NCI-H146 (cell line): ENCODE results near the gene ATP11A.
A peak's percentile ranks its signal among the peaks of the same experiment; 100 is the strongest.

Source experiments
- DNase-seq: peaks from one replicate; lab custom pipeline; 2025; lab: John Stamatoyannopoulos, UW

Gene ATP11A

DNA sequence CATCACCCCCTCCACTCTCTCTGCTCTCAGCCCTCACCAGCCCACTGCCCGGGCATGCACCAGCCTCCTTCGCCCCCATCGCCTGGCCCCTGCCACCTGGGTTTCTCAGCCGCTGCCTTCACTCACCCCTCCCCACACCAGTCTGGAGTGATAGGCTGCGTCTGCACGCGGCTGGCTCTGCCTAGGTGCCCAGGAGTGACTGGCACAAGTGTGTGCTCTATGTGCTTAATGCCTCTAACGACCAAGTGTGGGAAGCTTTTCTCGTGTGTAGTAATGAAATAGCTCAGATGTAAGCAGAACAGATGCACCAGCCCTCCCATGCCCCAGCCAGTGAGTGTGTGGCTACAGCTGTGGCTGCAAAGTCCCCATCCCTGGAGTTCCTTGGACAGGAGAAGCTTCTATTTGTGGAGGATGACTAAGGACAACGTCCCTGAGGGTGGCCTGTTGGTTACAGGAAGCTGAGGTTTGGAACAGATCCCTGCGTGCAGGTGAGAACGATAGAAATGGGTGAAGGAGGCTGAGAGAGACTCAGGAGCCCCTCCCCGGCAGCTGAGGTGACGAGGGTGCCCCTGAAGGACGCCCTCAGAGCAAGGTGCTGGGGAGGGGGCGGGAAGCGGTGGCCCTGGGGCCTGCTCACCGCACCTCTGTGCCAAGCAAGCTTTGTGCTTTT lies 35.6 kb downstream of the ATP11A start:
- DNase-seq = peak; percentile 80

DNA sequence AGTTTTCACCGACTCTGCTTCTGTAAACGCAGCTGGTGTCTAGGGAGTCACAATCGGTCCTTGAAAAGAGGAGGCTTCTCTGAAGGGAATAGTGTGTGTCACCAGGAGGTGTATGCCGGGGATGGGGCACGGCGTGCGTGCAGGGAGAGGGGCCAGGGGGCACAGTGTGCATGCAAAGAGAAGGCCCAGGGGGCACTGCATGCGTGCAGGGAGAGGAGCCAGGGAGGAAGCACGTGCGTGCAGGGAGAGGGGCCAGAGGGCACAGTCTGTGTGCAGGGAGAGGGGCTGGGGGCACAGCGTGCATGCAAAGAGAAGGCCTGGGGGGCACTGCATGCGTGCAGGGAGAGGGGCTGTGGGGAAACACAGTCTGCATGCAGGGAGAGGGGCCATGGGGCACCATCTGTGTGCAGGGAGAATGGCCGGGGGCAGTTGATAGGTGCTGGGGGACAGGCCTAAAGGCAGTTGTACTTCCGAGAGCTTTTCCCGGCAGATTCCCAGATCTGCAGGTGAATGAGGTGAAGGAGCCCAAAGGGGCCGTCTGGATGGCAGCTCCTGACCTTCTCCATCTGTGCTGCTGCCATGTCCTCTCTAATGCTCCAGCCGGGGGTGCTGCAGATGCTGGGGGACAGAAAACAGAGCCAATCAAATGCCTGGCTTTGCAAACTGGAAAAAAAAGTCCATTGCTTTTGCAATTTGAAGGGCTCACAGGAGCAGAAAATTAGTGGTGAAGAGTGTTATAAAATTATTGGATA lies 36.4 kb downstream of the ATP11A start:
- peak; percentile 80 for DNase-seq

GRCh38 chr13:112727581-112727980 lies 37.7 kb downstream of the ATP11A start:
- DNase-seq = no peak

GRCh38 chr13:112728375-112729126 lies 38.7 kb downstream of the ATP11A start:
- DNase-seq = no peak

GRCh38 chr13:112729408-112729807 lies 39.6 kb downstream of the ATP11A start:
- DNase-seq = no peak

DNA sequence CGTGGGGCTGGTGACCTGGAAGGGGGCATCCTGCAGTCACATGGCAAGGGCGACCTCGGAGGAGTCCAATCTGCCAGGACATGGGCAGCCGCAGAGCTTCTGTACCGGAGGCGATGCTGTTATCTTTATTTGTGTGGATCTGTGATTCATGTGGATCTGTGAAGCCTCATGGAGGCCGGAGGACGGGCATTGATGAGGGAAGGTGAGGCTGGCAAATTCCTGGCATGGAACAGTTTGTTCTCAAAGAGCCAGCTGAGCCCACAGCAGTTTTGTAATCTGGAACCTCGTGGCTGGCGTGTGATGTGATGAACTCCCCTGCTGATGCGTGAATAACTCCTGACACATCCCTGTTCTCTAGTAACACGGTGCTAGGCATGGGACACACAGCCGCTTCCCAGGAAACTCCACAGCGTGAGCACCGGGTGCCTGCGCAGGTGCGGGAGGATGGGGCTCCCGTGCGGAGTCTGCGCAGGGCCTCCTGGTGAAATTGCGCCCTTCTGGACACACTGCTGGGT lies 40.4 kb downstream of the ATP11A start:
- no peak for DNase-seq

DNA sequence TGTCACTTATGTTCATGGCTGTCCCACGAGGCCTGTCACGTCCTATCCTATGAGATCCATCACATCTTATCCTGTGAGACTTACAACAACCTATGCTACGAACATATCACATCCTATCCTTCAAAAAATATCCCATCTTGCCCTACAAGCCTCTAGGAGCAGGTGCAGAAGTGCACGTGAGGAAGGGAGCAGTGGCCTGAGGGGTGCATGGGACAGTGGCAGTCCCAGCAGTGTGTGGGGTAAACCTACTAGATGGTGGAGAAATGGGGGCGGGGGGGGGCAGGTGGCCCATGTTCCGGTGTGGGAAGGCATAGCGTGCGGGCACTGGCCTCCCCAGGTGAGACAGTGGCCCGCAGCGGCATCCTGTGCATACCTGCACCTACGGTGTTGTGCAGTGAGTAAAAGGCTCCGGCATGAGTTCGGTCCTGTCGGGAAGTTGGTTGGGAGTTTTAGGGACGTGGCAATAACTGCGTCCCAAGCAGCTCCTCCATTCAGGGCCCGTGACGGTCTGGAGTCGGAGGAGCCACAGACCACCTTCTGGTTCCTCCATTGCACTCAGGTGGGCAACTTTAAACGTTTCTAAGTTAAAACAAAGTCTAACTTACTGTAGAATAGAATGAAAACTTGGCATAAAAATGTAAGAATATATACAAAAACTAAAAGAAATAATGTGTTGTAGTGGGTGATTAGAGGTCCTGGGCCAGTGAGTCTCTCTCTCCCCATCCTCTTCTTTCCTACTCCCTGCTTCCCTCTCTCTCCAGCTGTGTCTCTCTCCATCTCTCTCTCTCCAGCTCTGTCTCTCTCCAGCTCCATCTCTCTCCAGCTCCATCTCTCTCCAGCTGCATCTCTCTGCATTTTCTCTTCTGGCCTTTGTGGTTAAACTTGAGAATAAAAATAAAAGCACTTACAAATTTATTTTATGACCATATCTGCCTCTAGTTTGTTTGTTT lies 42.1 kb downstream of the ATP11A start:
- DNase-seq = no peak

DNA sequence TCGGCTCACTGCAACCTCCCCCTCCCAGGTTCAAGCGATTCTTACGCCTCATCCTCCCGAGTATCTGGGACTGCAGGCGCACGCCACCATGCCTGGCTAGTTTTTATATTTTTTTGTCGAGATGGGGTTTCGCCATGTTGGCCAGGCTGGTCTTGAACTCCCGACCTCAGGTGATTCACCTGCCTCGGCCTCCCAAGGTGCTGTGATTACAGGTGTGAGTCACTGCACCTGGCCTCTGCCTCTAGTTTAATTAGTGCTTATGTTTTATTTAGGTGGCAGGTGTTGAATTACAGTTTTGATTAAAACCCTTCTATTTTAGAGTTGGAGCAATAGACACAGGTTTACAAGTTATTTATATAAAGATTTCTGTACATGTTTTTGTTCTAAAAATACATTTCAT lies 42.8 kb downstream of the ATP11A start:
- peak; percentile 80 for DNase-seq

DNA sequence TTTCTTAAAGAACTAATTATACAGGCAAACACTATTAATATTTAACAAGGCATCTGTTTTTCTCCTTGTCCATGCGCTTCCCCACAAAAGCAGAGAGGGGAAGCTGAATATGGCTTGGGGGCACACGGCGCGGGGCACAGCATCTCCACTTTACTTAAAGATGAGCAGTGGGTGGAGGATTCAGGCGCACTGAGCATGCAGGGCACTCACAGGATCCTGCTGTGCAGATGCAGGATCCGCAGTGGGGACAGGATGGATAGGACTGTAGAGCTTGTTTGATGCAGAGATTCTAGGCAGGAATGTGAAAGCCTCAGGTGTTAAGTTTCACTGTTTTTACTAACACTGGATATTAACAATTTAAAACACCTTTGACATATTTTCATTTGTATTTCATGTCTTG lies 43.3 kb downstream of the ATP11A start:
- peak; percentile 92 for DNase-seq

DNA sequence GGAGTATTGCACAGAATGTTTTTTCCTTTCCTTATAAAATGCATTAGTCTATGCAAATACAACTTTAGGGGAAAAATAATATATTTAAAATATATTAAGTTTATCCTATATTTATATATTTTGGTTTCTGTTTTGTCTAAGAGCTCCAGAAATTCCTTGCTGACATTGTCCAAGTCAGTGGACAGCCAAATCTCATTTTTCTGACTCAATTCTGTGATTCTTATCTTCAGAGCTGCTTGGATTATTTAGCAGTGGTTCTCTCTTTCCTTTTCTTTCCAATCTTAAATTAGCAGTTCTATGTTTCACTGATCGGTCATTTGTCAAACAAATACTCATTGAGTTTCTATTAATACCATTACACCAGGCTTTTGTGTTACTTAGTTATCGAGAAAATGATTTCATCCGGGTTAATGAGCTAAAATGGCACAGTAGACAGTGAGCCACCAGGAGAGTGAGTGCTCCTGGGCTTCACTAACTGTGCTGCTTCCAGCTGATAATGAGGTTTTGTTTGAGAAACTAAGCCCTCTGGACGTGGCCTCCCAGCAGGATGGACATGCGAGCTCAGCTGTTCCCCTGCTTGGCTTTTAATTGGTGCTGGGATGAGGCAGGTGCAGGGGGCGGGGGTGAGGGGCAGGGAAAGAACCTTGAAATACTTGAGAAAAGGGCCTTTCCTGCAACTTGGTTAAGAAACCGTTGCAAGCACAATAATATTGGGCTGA lies 44.0 kb downstream of the ATP11A start:
- DNase-seq = peak; percentile 98

GRCh38 chr13:112734696-112735547 lies 45.1 kb downstream of the ATP11A start:
- no peak for DNase-seq

DNA sequence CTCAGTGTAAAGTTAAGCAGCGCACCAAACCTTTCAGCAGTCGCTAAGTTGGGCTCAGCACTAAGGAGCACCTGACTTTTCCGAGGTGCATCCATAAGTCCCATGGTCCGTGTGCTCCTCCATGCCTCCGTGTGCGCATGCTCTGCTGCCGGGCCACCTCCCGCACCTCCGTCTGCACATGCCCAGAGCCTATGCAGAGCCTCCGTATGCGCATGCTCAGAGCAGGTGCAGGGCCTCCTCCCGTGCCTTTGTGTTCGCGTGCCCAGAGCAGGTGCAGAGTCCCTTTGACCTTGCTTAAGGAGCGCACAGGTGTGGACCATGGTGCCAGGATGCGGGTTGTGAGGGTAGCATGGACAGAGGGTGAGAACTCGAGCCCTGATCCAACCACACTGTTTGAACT lies 46.0 kb downstream of the ATP11A start:
- DNase-seq = peak; percentile 34

- no peak for DNase-seq
Measured at GRCh38 chr13:112737294-112737693, 47.5 kb downstream of the ATP11A start.

DNA sequence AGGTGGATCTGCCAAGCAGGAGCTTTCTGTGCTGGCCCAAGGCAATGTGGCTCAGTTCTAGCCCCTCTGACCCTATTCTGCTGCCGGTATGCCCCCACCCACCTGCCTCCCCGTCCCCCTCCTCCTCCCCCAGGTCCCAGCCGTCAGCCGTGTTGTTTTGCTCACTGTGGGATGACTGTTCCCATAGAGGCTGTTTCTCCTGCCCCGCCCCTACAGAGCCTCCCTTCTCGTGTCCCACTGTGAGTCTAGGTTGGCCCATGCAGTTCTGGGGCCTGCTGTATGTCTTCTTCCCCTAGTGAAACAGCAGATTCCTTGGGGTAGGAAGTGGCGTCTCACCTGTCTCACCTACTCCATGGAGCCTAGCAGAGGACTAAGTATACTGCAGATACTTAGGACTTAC lies 48.8 kb downstream of the ATP11A start:
- DNase-seq = no peak

DNA sequence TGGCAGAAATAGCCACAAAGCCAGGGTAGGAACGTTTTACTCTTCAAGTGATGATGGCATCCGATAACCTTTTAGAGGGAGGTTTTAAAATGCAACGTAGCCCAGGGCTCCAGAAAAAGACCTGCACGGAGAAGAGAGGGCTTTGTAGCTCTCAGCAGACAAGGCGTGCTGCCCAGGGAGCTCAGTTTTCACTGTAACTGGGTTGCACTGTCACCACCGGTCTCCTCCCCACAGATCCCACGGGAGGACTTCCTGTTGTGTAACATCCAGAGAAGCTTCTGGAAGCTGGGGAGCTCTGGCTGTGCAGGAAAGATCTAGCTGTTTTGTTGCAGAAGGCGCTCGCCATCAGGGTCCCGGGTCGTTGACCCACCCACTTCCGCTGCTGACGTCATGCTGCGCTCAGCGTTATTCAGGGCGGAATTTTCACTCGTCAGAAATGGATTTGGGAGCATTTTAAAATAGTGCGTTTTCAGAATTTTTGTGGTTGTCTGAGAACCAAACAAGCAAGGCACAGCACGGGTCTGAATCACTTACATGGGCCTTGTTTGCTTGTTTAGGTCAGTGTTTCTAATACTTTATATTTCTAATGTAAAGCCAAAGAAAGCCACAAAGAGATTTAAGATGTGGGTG lies 50.8 kb downstream of the ATP11A start:
- no peak for DNase-seq

DNA sequence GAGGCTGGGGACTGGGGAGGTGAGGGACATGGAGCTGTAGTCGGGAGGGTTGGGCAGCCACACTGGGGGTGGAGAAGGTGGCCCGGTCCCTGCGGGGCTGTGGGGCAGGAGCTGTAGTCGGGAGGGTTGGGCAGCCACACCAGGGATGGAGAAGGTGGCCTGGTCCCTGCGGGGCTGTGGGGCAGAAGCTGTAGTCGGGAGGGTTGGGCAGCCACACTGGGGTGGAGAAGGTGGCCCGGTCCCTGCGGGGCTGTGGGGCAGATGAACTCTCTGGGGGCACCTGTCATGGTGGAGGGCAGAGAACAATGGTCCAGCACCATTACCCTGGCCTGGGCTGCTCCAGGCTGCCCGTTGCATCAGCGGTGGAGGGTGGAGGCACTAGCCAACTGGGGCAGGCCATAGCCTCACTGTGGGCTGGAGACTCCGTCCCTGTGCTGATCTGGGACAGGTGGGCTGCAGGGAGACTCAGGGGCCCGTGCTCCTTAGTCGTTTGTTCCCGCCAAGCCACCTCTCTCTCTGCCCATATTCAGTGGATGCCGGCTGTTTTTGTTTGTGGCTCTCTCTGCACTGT lies 51.4 kb downstream of the ATP11A start:
- DNase-seq = no peak

- DNase-seq = peak; percentile 66
Measured at GRCh38 chr13:112741835-112742570, 52.2 kb downstream of the ATP11A start.

- DNase-seq = peak; percentile 76
Measured at GRCh38 chr13:112742583-112742982, 52.7 kb downstream of the ATP11A start.
